ENCODE data around the gene IWS1. TPM values are rescaled to one million over a fixed set of nuclear protein-coding genes. Genes with fewer than 3 reads are reported as not detected.
A peak's percentile ranks its signal among the peaks of the same experiment; 100 is the strongest.
"Not testable (repeated sequence)": the region's sequence is repeated elsewhere in the genome, so short reads cannot be mapped to it uniquely, and the experiment has no call there.

Gene IWS1
- total RNA-seq, 1 donor from 2014 or later = 39.8 TPM

DNA sequence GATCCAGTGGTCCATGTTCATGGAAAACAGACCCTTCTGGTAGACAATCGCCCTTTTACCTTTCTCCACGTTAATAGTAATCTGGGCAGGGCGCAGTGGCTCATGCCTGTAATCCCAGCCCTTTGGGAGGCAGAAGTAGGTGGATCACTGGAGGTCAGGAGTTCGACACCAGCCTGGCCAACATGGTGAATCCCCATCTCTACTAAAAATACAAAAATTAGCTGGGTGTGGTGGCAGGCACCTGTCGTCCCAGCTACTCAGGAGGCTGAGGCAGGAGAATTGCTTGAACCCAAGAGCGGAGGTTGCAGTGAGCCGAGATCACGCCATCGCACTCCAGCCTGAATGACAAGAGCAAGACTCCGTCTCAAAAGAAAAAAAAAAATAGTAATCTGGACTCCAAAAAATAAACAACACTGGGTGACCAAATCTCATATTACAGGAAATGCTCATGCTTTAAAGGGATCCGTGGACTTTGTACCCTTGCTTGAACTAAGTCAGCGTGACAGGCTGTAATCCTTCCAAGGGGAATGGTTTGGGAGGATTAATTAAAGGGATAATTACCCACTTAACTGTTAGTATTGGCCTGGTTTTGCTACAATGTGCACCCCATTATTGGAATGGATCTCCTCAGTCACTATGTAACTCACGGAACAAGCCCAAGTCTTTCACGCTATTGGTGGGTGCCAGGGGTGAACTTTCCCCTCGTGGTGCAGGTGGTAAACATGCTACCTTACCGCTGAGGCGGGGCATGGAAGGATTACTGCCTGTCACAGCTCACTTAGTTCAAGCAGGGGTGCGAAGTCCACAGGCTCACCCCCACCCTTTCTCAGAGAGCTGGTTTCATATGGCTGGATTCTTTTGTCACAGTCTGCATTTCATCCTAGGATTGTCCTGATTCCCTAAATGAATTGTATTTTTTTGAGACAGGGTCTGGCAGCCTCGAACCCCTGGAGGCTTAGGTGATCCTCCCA, 71.4 kb downstream of the IWS1 start:
- no peaks in the 10 kb centered on the region for H3K9me3 Mint-ChIP-seq (ENCODE audit: unreplicated experiment)
- TF ChIP-seq, protein P1, sequence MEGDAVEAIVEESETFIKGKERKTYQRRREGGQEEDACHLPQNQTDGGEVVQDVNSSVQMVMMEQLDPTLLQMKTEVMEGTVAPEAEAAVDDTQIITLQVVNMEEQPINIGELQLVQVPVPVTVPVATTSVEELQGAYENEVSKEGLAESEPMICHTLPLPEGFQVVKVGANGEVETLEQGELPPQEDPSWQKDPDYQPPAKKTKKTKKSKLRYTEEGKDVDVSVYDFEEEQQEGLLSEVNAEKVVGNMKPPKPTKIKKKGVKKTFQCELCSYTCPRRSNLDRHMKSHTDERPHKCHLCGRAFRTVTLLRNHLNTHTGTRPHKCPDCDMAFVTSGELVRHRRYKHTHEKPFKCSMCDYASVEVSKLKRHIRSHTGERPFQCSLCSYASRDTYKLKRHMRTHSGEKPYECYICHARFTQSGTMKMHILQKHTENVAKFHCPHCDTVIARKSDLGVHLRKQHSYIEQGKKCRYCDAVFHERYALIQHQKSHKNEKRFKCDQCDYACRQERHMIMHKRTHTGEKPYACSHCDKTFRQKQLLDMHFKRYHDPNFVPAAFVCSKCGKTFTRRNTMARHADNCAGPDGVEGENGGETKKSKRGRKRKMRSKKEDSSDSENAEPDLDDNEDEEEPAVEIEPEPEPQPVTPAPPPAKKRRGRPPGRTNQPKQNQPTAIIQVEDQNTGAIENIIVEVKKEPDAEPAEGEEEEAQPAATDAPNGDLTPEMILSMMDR (IDR thresholded peaks at IDR 0.05) = no peak
- H3K36me3 Mint-ChIP-seq (ENCODE audit: unreplicated experiment) = peaks cover 6% of the 10 kb centered on the region
- peaks cover 14% of the 10 kb centered on the region for H3K4me1 Mint-ChIP-seq (ENCODE audit: unreplicated experiment)
- H3K27me3 Mint-ChIP-seq (ENCODE audit: unreplicated experiment) = no peaks in the 10 kb centered on the region
- no peak overlapping the region for H3K27ac Mint-ChIP-seq (ENCODE audit: unreplicated experiment)
- no peak overlapping the region for H3K4me3 Mint-ChIP-seq (ENCODE audit: unreplicated experiment)
- DNase-seq (ENCODE audit: extremely low spot score, unreplicated experiment) = peak; percentile 56

- Mint-ChIP-seq H3K36me3 (ENCODE audit: unreplicated experiment) (peaks cover 9% of the 10 kb centered on the region), H3K27me3 (ENCODE audit: unreplicated experiment) (no peaks in the 10 kb centered on the region), H3K4me1 (ENCODE audit: unreplicated experiment) (peaks cover 22% of the 10 kb centered on the region), H3K27ac (ENCODE audit: unreplicated experiment) (no peak overlapping the region), H3K9me3 (ENCODE audit: unreplicated experiment) (no peaks in the 10 kb centered on the region), H3K4me3 (ENCODE audit: unreplicated experiment) (no peak overlapping the region)
- peak; percentile 71 for DNase-seq (ENCODE audit: extremely low spot score, unreplicated experiment)
- TF ChIP-seq, protein P1 (IDR thresholded peaks at IDR 0.05) = peak; percentile 41
Measured at GRCh38 chr2:127453392-127454171, 72.7 kb downstream of the IWS1 start.

GRCh38 chr2:127453013-127453391, 73.3 kb downstream of the IWS1 start:
- Mint-ChIP-seq H3K36me3 (ENCODE audit: unreplicated experiment) (peaks cover 9% of the 10 kb centered on the region), H3K27me3 (ENCODE audit: unreplicated experiment) (no peaks in the 10 kb centered on the region), H3K4me3 (ENCODE audit: unreplicated experiment) (no peak overlapping the region), H3K9me3 (ENCODE audit: unreplicated experiment) (no peaks in the 10 kb centered on the region), H3K27ac (ENCODE audit: unreplicated experiment) (no peak overlapping the region), H3K4me1 (ENCODE audit: unreplicated experiment) (peaks cover 24% of the 10 kb centered on the region)
- TF ChIP-seq, protein P1 (IDR thresholded peaks at IDR 0.05) = no peak
- DNase-seq (ENCODE audit: extremely low spot score, unreplicated experiment) = no peak

DNA sequence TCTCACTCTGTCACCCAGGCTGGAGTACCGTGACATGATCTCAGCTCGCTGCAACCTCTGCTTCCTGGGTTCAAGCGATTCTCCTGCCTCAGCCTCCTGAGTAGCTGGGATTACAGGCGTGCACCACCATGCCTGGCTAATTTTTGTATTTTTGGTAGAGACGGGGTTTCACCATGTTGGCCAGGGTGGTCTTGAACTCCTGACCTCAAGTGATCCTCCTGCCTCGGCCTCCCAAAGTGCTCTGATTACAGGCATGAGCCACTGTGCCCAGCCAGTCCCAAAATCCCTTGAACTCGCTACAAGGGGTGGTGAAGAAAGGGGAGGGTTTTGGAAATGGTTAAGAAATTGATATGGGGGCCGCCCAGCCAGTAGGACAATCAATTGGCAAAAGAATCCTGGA, 73.9 kb downstream of the IWS1 start:
- Mint-ChIP-seq H3K4me1 (ENCODE audit: unreplicated experiment) (peaks cover 24% of the 10 kb centered on the region), H3K36me3 (ENCODE audit: unreplicated experiment) (peaks cover 12% of the 10 kb centered on the region)
- DNase-seq (ENCODE audit: extremely low spot score, unreplicated experiment) = peak; percentile 17
- not testable (repeated sequence) for H3K4me3 Mint-ChIP-seq (ENCODE audit: unreplicated experiment); H3K27me3 Mint-ChIP-seq (ENCODE audit: unreplicated experiment); H3K9me3 Mint-ChIP-seq (ENCODE audit: unreplicated experiment); H3K27ac Mint-ChIP-seq (ENCODE audit: unreplicated experiment)

GRCh38 chr2:127451981-127452380, 74.3 kb downstream of the IWS1 start:
- Mint-ChIP-seq H3K27ac (ENCODE audit: unreplicated experiment) (no peak overlapping the region), H3K27me3 (ENCODE audit: unreplicated experiment) (no peaks in the 10 kb centered on the region), H3K4me3 (ENCODE audit: unreplicated experiment) (no peak overlapping the region), H3K4me1 (ENCODE audit: unreplicated experiment) (peaks cover 24% of the 10 kb centered on the region), H3K9me3 (ENCODE audit: unreplicated experiment) (no peaks in the 10 kb centered on the region), H3K36me3 (ENCODE audit: unreplicated experiment) (peaks cover 12% of the 10 kb centered on the region)
- TF ChIP-seq, protein P1 (IDR thresholded peaks at IDR 0.05) = no peak
- DNase-seq (ENCODE audit: extremely low spot score, unreplicated experiment) = peak; percentile 46

Data from osteocyte (in vitro differentiated cells).